Ovary (tissue), 3 donors: ENCODE results near the gene GFY.

Source experiments
- CTCF ChIP-seq, 3 donors: fragments of 450-650 bp in 2 of 3; fragments of 200-600 bp in 1 of 3; IDR thresholded peaks; one replicate each; pipeline versions ENCODE4 v1.5.1 to v1.8.0; 2016 to 2022; ENCODE audit warnings: antibody characterized with exemption in 3 of 3, mild to moderate bottlenecking in 1 of 3
- EP300 ChIP-seq: sonication (generic); formaldehyde crosslinking; IDR thresholded peaks from one replicate; pipeline ENCODE4 v1.6.1; 2017; ENCODE audit warnings: antibody characterized with exemption
- POLR2A ChIP-seq: fragments of 450-650 bp; IDR thresholded peaks from one replicate; pipeline ENCODE4 v1.6.1; 2017; ENCODE audit warnings: antibody characterized with exemption, mild to moderate bottlenecking, moderate library complexity
- donor health status: DM: no; HTN: no; CAD: no.

- TF ChIP-seq CTCF (IDR thresholded peaks at IDR 0.05) (no peak), EP300 (no peak), POLR2A (no peak)
These were observed 43.7 kb downstream of the GFY start for GRCh38 chr19:49468746-49469447.
